GM12878 (cell line): ENCODE results near the gene UAP1L1. TPM values are rescaled to one million over a fixed set of nuclear protein-coding genes. Genes with fewer than 3 reads are reported as not detected.

ENCODE experiments used
- ATAC-seq: fragments of 200-7000 bp; cut with Tn5 transposase; 3 replicates; pipeline ENCODE4 v1.9.1; 2020; ENCODE audit warnings: mild to moderate bottlenecking, moderate library complexity
- BruUV-seq: library from RNA; stranded (reverse); fragments of 400-500 nt; replicated peaks from 2 replicates; lab custom pipeline; 2021; lab: Mats Ljungman, UMichigan
- CTCF ChIA-PET: fragments of 300-600 bp; sonication (Branson Sonifier 250); formaldehyde crosslinking; extraction: SDS; loops from one replicate; lab custom pipeline; 2021; ENCODE audit warnings: inconsistent platforms; lab: Yijun Ruan, JAX
- POLR2A ChIA-PET: fragments of 350-600 bp; formaldehyde crosslinking; extraction: SDS; loops from one replicate; lab custom pipeline; 2021; ENCODE audit warnings: inconsistent platforms; lab: Charles Lee
- RAD21 ChIA-PET: fragments of 300-600 bp; sonication (Branson Sonifier 250); formaldehyde crosslinking; loops from one replicate; lab custom pipeline; 2023; ENCODE audit warnings: antibody characterized with exemption; ENCODE audit not compliant: unreplicated experiment; lab: Charles Lee
- SMC1A ChIA-PET: fragments of 300-600 bp; sonication (Branson Sonifier 250); formaldehyde crosslinking; loops from one replicate; lab custom pipeline; 2023; ENCODE audit not compliant: unreplicated experiment, uncharacterized antibody; lab: Charles Lee
- DNase-seq: peaks from one replicate; pipeline ENCODE4 v3.0.0-alpha.2; 2011; ENCODE audit warnings: low read depth, low spot score
- FAIRE-seq: peaks from 3 replicates; lab custom pipeline; 2011; peaks lifted over from hg19 to GRCh38; lab: Jason Lieb, UNC
- H2AFZ ChIP-seq: 2 replicates; pipeline ENCODE4 v1.6.0; 2011; ENCODE audit warnings: low read depth, low read length, control low read depth; ENCODE audit not compliant: control insufficient read depth
- H3K27ac ChIP-seq: 2 replicates; pipeline ENCODE4 v1.5.1; 2011; ENCODE audit warnings: control low read depth; ENCODE audit not compliant: control insufficient read depth, insufficient read depth
- H3K27me3 ChIP-seq, 2 experiments: replicated peaks in 1 of 2; 2 replicates each; pipeline versions ENCODE4 v1.6.0 to v1.6.1; 2011; ENCODE audit warnings: low read length in 1 of 2; ENCODE audit not compliant: control insufficient read depth in 2 of 2, insufficient read depth in 2 of 2
- H3K36me3 ChIP-seq, 2 experiments: 2 replicates each; pipeline ENCODE4 v1.5.1; 2011; ENCODE audit warnings: low read length in 1 of 2; ENCODE audit not compliant: control insufficient read depth in 2 of 2, insufficient read depth in 2 of 2
- H3K4me1 ChIP-seq: 2 replicates; pipeline ENCODE4 v1.6.1; 2011; ENCODE audit warnings: mild to moderate bottlenecking, low read length, moderate library complexity, mixed read lengths; ENCODE audit not compliant: control insufficient read depth, insufficient read depth
- H3K4me2 ChIP-seq: 2 replicates; pipeline ENCODE4 v1.6.0; 2011; ENCODE audit warnings: control low read depth; ENCODE audit not compliant: control insufficient read depth, insufficient read depth
- H3K4me3 ChIP-seq: fragments of 200-600 bp; sonication (generic); 2 replicates; pipeline ENCODE4 v1.5.1; 2016
- H3K79me2 ChIP-seq: 2 replicates; pipeline ENCODE4 v1.6.0; 2011; ENCODE audit warnings: low read length; ENCODE audit not compliant: control insufficient read depth, insufficient read depth
- H3K9ac ChIP-seq: 2 replicates; pipeline ENCODE4 v1.8.0; 2011; ENCODE audit warnings: low read length, control low read depth, mixed read lengths; ENCODE audit not compliant: control insufficient read depth, insufficient read depth
- H3K9me3 ChIP-seq: replicated peaks from 3 replicates; pipeline ENCODE4 v1.5.1; 2011; ENCODE audit warnings: mild to moderate bottlenecking, low read length; ENCODE audit not compliant: control insufficient read depth, insufficient read depth
- H4K20me1 ChIP-seq: 2 replicates; pipeline ENCODE4 v1.6.0; 2011; ENCODE audit not compliant: control insufficient read depth, insufficient read depth
- BHLHE40 ChIP-seq, 2 experiments: fragments of 450-650 bp in 1 of 2; IDR thresholded peaks; 2 replicates each; pipeline ENCODE4 v1.6.1; 2011 to 2017; ENCODE audit warnings: low read depth in 2 of 2, borderline replicate concordance in 1 of 2, improper control_type of control experiment in 1 of 2, low read length in 1 of 2, mild to moderate bottlenecking in 1 of 2
- FOXM1 ChIP-seq: IDR thresholded peaks from 2 replicates; pipeline ENCODE4 v1.6.1; 2012; ENCODE audit warnings: low read depth, mild to moderate bottlenecking, inconsistent platforms, low read length, moderate library complexity
- HDAC2 ChIP-seq: fragments of 200-600 bp; sonication (generic); IDR thresholded peaks from 2 replicates; pipeline ENCODE4 v1.6.1; 2017
- KDM1A ChIP-seq: fragments of 200-600 bp; sonication (generic); IDR thresholded peaks from 2 replicates; pipeline ENCODE4 v1.6.1; 2016; ENCODE audit warnings: borderline replicate concordance
- MYC ChIP-seq: IDR thresholded peaks from 2 replicates; pipeline ENCODE4 v1.6.1; 2011; ENCODE audit warnings: mild to moderate bottlenecking, low read length, moderate library complexity, inconsistent platforms; ENCODE audit not compliant: insufficient read depth, insufficient replicate concordance, insufficient read length, severe bottlenecking
- POLR2A ChIP-seq: IDR thresholded peaks from 2 replicates; pipeline ENCODE4 v1.6.1; 2011; ENCODE audit warnings: low read depth, mild to moderate bottlenecking, low read length
- POLR2AphosphoS2 ChIP-seq: IDR thresholded peaks from 2 replicates; pipeline ENCODE4 v1.6.1; 2011; ENCODE audit warnings: low read depth, mild to moderate bottlenecking, low read length, improper control_type of control experiment, moderate library complexity
- RCOR1 ChIP-seq: conservative IDR thresholded peaks from 2 replicates; pipeline ENCODE4 v1.6.1; 2012; ENCODE audit warnings: low read depth, low read length, improper control_type of control experiment
- RELA ChIP-seq: fragments of 450-650 bp; IDR thresholded peaks from 2 replicates; pipeline ENCODE4 v1.8.0; 2014; ENCODE audit warnings: borderline replicate concordance; ENCODE audit not compliant: partially characterized antibody
- SREBF1 ChIP-seq: IDR thresholded peaks from 2 replicates; pipeline ENCODE4 v1.6.1; 2012; ENCODE audit warnings: mild to moderate bottlenecking, low read length
- WGBS: methylation state at CpG from one replicate; pipeline ENCODE4 v1.1.6; 2016; ENCODE audit warnings: low lambda C conversion rate; ENCODE audit not compliant: insufficient replicate concordance, insufficient coverage; ENCODE audit errors: missing lambda C conversion rate; 5-methylcytosine and 5-hydroxymethylcytosine counted together
- in situ Hi-C: fragments of 300-500 bp; cut with MboI; formaldehyde crosslinking; loops from 9 replicates; pipeline ENCODE4 v1.14.3; 2018; ENCODE audit warnings: mixed read lengths
- intact Hi-C: fragments of 100-400 bp; cut with micrococcal nuclease; formaldehyde crosslinking; loops from one replicate; pipeline ENCODE4 v1.14.2; 2022; ENCODE audit not compliant: unreplicated experiment
- polyA plus RNA-seq, 11 experiments: library from polyadenylated mRNA; depleted of rRNA in 4 of 11; unstranded in 6 of 11; stranded (reverse) in 5 of 11; fragments of >200 nt; fragmentation: Nextera tagmentation in 4 of 11; fragmentation: Illumina TruSeq in 1 of 11; extraction: Ambion mirVana in 4 of 11; extraction: Trizol in 1 of 11; gene quantifications; 1 replicate in 1 of 11; 2 replicates in 10 of 11; pipeline versions ENCODE4 v1.2.1 to v1.2.3, GENCODE V29; 2011 to 2016; ENCODE audit warnings: inconsistent platforms in 2 of 11, missing spikeins in 2 of 11, low read depth in 1 of 11
- total RNA-seq, 4 experiments: library from RNA; depleted of rRNA in 3 of 4; stranded (reverse); fragments of >200 nt in 3 of 4; fragmentation: Illumina TruSeq in 1 of 4; extraction: Trizol in 1 of 4; gene quantifications; 2 replicates each; pipeline versions ENCODE4 v1.2.1 to v1.2.3, GENCODE V29; 2013 to 2021
- TF ChIP-seq, protein P1 (sequence below): IDR thresholded peaks from 2 replicates; pipeline ENCODE4 v1.6.1; 2012; ENCODE audit warnings: low read depth, low read length, improper control_type of control experiment
- TF ChIP-seq, protein P2 (sequence below): IDR thresholded peaks from 2 replicates; pipeline ENCODE4 v1.6.1; 2011; ENCODE audit warnings: borderline replicate concordance, low read depth, mild to moderate bottlenecking, moderate library complexity, mixed read lengths, low read length; ENCODE audit not compliant: insufficient read depth; ENCODE audit errors: extremely low read length
- TF ChIP-seq, protein P3 (sequence below): fragments of 450-650 bp; formaldehyde crosslinking; IDR thresholded peaks from 2 replicates; pipeline ENCODE4 v1.5.0; 2022; ENCODE audit warnings: mild to moderate bottlenecking, missing genetic modification characterization
- TF ChIP-seq, protein P4 (sequence below): fragments of 450-650 bp; IDR thresholded peaks from 2 replicates; pipeline ENCODE4 v1.6.1; 2017; ENCODE audit warnings: antibody characterized with exemption, mild to moderate bottlenecking, moderate library complexity

Gene UAP1L1
- total and polyA plus RNA-seq, 10 of the 15 experiments (the other 5 are each of a cell fraction or from before 2014, with no cell fraction given) = 0.29 to 15.7 (median 5.8) TPM

DNA sequence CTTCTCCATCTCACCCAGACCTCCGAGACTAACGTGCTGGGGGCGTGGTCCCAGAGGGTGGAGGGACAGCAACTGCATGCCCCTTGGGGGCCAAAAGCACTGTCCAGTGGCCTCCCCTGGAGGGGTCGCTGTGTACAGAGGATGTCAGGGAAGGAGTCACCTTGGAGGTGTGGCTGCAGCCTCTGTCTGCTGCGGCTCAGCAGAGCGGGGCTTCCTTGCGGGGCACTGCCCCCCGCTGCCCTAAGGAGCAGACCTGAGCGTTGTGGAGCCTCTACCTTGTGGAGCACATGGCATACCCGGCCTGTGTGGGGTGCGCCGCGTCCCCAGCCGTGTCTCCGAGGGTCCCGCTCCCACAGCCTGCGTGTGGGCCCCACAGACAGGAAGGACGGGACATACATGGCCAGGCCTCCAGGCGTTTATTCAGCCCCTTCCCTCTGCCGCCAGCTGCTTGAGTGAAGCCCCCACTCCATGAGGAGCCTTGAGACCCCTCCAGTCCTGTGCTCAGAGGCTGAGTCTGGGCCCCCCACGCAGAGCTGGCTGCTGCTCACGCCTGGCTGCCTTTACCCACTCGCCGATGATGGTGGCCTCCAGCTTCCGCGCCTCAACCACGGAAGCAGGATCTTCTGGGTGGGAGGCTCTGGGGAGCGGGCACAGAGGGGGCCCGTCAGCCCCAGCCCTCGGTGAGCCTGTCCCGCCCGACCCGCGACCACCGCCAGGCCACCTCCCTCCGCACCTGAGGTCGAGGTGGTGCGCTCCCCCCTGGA, 33.0 kb downstream of the UAP1L1 start:
- Histone ChIP-seq H3K27ac (no peak overlapping the region), H4K20me1 (no peaks in the 10 kb centered on the region), H3K9me3 (no peaks in the 10 kb centered on the region), H3K9ac (no peak overlapping the region), H3K36me3 (peaks cover 7 to 47% of the 10 kb centered on the region in 2 experiments), H3K4me1 (peaks cover 3% of the 10 kb centered on the region; the same call in 1 of the 2 replicates), H3K4me3 (no peak overlapping the region), H3K27me3 (no peaks in the 10 kb centered on the region), H3K4me2 (no peak overlapping the region), H3K79me2 (peaks cover 2% of the 10 kb centered on the region), H2AFZ (no peak overlapping the region)
- FAIRE-seq (no peak), ATAC-seq (no peak), DNase-seq (no peak)
- in situ Hi-C loops (no loop called here), intact Hi-C loops (no loop called here)
- RAD21 ChIA-PET = interaction anchor here (0.5 kb wide), 1 partner anchor 8 kb away, joined by 3 read pairs; no protein-coding TSS in a partner anchor
- BruUV-seq = no TSS peak
- WGBS = 87% methylated on average over 33 of the region's 38 CpGs
- CTCF ChIA-PET = no interaction called here
- POLR2A ChIA-PET = no interaction called here
- SMC1A ChIA-PET = no interaction called here
- TF ChIP-seq, protein P1, sequence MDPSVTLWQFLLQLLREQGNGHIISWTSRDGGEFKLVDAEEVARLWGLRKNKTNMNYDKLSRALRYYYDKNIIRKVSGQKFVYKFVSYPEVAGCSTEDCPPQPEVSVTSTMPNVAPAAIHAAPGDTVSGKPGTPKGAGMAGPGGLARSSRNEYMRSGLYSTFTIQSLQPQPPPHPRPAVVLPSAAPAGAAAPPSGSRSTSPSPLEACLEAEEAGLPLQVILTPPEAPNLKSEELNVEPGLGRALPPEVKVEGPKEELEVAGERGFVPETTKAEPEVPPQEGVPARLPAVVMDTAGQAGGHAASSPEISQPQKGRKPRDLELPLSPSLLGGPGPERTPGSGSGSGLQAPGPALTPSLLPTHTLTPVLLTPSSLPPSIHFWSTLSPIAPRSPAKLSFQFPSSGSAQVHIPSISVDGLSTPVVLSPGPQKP = no peak
- TF ChIP-seq HDAC2 (no peak), POLR2AphosphoS2 (0 out of 2 replicates have a peak, but pooled peaks have one; percentile 41), RELA (no peak), BHLHE40 (IDR thresholded peaks at IDR 0.05; ENCODE audit: borderline replicate concordance in 1 of 2, low read depth in 2 of 2, low read length in 1 of 2) (no peak), POLR2A (peak; percentile 20; the same call in 1 of the 2 replicates), MYC (no peak), SREBF1 (no peak), KDM1A (no peak), FOXM1 (no peak), RCOR1 (no peak)
- TF ChIP-seq, protein P2, sequence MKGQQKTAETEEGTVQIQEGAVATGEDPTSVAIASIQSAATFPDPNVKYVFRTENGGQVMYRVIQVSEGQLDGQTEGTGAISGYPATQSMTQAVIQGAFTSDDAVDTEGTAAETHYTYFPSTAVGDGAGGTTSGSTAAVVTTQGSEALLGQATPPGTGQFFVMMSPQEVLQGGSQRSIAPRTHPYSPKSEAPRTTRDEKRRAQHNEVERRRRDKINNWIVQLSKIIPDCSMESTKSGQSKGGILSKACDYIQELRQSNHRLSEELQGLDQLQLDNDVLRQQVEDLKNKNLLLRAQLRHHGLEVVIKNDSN = no peak
- TF ChIP-seq, protein P3, sequence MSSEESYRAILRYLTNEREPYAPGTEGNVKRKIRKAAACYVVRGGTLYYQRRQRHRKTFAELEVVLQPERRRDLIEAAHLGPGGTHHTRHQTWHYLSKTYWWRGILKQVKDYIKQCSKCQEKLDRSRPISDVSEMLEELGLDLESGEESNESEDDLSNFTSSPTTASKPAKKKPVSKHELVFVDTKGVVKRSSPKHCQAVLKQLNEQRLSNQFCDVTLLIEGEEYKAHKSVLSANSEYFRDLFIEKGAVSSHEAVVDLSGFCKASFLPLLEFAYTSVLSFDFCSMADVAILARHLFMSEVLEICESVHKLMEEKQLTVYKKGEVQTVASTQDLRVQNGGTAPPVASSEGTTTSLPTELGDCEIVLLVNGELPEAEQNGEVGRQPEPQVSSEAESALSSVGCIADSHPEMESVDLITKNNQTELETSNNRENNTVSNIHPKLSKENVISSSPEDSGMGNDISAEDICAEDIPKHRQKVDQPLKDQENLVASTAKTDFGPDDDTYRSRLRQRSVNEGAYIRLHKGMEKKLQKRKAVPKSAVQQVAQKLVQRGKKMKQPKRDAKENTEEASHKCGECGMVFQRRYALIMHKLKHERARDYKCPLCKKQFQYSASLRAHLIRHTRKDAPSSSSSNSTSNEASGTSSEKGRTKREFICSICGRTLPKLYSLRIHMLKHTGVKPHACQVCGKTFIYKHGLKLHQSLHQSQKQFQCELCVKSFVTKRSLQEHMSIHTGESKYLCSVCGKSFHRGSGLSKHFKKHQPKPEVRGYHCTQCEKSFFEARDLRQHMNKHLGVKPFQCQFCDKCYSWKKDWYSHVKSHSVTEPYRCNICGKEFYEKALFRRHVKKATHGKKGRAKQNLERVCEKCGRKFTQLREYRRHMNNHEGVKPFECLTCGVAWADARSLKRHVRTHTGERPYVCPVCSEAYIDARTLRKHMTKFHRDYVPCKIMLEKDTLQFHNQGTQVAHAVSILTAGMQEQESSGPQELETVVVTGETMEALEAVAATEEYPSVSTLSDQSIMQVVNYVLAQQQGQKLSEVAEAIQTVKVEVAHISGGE (CRISPR knock-in tag) = no peak
- TF ChIP-seq, protein P4, sequence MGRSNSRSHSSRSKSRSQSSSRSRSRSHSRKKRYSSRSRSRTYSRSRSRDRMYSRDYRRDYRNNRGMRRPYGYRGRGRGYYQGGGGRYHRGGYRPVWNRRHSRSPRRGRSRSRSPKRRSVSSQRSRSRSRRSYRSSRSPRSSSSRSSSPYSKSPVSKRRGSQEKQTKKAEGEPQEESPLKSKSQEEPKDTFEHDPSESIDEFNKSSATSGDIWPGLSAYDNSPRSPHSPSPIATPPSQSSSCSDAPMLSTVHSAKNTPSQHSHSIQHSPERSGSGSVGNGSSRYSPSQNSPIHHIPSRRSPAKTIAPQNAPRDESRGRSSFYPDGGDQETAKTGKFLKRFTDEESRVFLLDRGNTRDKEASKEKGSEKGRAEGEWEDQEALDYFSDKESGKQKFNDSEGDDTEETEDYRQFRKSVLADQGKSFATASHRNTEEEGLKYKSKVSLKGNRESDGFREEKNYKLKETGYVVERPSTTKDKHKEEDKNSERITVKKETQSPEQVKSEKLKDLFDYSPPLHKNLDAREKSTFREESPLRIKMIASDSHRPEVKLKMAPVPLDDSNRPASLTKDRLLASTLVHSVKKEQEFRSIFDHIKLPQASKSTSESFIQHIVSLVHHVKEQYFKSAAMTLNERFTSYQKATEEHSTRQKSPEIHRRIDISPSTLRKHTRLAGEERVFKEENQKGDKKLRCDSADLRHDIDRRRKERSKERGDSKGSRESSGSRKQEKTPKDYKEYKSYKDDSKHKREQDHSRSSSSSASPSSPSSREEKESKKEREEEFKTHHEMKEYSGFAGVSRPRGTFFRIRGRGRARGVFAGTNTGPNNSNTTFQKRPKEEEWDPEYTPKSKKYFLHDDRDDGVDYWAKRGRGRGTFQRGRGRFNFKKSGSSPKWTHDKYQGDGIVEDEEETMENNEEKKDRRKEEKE = no peak
